Measurements from ENCODE around the gene HCLS1.
"Not testable (repeated sequence)": the region's sequence is repeated elsewhere in the genome, so short reads cannot be mapped to it uniquely, and the experiment has no call there.

The HCLS1 gene

DNA sequence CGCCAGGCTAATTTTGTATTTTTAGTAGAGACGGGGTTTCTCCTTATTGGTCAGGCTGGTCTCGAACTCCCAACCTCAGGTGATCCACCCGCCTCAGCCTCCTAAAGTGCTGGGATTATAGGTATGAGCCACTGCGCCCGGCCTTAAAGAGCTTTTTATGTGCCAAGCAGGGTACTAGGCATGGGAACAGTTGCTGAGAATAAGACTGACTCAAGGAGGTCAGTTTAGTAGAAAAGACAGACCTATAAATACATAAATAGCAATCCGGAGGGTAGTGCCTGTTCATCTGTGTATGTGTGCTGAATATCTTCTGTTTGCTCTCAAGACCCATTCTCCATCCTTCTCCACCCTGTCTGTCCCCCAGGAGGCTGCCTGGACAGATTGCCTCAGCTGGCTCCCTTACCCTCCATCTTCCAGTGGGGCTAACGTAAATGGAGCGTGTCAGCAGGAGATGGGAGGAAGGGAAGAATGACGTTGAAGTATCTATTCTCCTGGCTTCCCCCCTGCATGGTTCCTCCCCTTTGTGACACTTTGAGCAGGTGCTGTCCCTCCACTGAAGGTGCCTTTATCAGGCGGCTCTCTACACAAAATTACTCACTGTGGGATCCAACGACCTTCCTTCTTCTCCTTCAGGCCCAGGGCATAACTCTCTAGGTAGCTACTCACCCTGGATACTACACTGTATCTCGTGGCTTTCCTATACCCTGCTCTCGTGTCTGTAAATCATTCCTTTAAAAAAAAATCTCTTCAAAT is 36.4 kb downstream of the HCLS1 start:
- TF ChIP-seq ZFX (IDR thresholded peaks at IDR 0.05; ENCODE audit: borderline replicate concordance): no peak
- TF ChIP-seq, protein P1, sequence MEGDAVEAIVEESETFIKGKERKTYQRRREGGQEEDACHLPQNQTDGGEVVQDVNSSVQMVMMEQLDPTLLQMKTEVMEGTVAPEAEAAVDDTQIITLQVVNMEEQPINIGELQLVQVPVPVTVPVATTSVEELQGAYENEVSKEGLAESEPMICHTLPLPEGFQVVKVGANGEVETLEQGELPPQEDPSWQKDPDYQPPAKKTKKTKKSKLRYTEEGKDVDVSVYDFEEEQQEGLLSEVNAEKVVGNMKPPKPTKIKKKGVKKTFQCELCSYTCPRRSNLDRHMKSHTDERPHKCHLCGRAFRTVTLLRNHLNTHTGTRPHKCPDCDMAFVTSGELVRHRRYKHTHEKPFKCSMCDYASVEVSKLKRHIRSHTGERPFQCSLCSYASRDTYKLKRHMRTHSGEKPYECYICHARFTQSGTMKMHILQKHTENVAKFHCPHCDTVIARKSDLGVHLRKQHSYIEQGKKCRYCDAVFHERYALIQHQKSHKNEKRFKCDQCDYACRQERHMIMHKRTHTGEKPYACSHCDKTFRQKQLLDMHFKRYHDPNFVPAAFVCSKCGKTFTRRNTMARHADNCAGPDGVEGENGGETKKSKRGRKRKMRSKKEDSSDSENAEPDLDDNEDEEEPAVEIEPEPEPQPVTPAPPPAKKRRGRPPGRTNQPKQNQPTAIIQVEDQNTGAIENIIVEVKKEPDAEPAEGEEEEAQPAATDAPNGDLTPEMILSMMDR (IDR thresholded peaks at IDR 0.05): no peak
- H3K27ac ChIP-seq: no peak overlapping the region

DNA sequence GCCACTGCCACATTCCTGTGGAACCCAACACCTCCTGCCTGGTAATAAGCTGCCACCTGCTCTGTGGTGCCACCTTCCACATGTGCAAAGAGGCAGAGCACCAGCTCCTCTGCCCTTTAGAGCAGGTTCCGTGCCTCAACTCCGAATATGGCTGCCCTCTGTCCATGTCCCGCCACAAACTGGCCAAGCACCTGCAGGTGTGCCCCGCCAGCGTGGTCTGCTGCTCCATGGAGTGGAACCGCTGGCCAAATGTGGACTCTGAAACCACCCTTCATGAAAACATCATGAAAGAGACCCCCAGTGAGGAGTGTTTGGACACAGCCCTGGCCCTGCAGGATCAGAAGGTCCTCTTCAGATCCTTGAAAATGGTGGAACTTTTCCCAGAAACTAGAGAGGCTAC is 39.2 kb downstream of the HCLS1 start:
- TF ChIP-seq ZFX (IDR thresholded peaks at IDR 0.05; ENCODE audit: borderline replicate concordance): no peak
- TF ChIP-seq, protein P1 (IDR thresholded peaks at IDR 0.05): no peak
- H3K27ac ChIP-seq: no peak overlapping the region

DNA sequence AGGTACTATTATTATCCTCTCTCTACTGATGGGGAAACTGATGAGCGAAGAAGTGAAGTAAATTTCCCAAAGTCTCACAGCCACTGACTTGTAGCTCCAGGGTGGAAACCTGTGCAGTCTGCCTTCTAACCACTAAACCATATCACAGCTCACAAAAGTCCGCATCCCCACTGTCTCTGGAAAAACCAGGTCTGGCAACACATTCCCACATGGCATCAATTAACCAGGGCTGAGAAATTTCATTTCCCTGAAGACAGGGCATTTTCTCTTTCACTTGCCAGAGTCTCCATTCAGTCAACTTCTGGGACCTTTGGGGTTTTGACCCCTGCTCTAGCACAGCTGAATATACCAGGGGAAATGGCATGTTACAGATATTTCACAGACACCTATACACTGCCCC is 41.0 kb downstream of the HCLS1 start:
- TF ChIP-seq, protein P1 (IDR thresholded peaks at IDR 0.05): no peak
- TF ChIP-seq ZFX (IDR thresholded peaks at IDR 0.05; ENCODE audit: borderline replicate concordance): no peak
- H3K27ac ChIP-seq: no peak overlapping the region

DNA sequence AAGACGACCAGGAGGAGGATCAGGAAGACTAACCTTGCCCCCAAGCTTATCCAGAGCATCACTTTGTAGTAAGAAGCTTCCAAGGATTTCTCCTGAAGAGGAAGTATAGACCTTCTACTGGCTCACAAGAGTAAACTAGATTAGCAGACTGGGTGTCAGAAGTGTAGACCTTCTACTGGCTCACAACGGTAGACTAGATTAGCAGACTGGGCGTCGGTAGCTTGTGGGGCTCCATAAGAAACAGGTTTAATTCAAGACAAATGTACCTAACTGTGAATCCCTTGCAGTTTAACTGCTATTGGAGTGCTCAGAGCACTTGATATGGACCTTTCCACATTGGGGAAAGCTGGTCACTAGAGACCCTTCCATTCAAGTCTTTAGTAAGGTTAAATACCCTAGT is 54.6 kb downstream of the HCLS1 start:
- no peak overlapping the region for H3K27ac ChIP-seq
- no peak for TF ChIP-seq ZFX (IDR thresholded peaks at IDR 0.05; ENCODE audit: borderline replicate concordance)
- TF ChIP-seq, protein P1 (IDR thresholded peaks at IDR 0.05): no peak

DNA sequence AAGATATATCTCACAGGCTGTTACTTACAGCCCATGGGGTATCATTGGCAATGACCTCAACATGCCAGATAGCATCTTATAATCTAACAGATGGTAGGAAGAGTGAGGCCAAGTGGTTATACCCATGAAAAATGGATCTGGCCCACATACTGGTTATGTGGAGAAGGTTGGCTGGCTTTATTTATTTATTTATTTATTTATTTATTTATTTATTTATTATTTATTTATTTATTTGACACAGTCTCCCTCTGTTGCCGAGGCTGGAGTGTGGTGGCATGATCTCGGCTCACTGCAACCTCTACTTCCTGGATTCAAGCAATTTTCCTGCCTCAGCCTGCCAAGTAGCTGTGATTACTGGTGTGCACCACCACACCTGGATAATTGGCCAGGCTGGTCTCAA is 55.9 kb downstream of the HCLS1 start:
- no peak overlapping the region for H3K27ac ChIP-seq

DNA sequence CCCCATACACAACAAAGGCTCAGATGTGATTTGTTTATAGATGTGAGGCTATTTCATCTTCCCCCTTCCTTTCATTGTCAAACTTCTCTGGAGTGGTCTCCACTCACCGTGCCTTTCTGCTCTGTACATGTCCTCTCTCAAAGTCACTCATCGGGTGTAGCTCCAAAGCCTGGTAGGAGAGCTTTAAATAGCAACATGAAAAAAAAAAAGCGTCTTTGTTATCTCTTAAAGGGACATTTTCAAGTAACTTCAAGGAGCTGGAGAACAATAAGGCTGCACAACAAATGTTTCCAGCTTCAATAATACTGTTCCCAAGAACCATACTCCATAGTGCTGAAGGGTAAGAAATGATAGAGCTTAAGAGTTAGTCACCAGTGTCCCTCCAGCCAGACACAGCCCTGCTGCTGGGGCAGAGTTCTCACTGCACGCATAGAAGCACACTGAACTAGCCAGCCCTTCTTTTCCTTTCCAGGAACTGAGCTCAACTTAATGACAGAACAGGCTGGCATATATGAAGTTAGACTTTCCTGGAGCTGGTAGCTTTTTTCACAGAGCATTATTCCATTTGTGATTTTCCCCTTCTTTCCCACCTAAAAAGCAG is 59.4 kb downstream of the HCLS1 start:
- no peak for TF ChIP-seq ZFX (IDR thresholded peaks at IDR 0.05; ENCODE audit: borderline replicate concordance)
- TF ChIP-seq, protein P1 (IDR thresholded peaks at IDR 0.05): no peak
- H3K27ac ChIP-seq: no peak overlapping the region

More for the DNA sequence above, 55.9 kb downstream of the HCLS1 start:
- no peak for TF ChIP-seq ZFX (IDR thresholded peaks at IDR 0.05; ENCODE audit: borderline replicate concordance)
- TF ChIP-seq, protein P1 (IDR thresholded peaks at IDR 0.05): no peak

DNA sequence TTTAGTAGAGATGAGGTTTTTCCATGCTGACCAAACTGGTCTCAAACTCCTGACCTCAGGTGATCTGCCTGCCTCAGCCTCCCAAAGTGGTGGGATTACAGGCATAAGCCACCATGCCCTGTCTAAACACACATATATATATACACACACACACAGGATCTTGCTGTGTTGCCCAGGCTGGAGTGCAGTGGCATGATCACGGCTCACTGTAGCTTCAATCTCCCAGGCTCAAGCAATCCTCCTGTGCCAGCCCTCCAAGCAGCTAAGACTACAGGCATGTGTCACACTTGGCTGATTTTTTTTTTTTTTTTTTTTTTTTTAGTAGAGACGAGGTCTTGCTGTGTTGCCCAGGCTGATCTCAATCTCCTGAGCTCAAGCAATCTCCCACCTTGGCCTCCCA is 60.8 kb downstream of the HCLS1 start:
- not testable (repeated sequence) for H3K27ac ChIP-seq
